Hypothalamus (tissue), 51 donors: ENCODE measurements around the gene JPH3.

Experiments used
- DNase-seq, 51 donors: peaks; one replicate each; lab custom pipeline; 2025; lab: John Stamatoyannopoulos, UW

Gene JPH3

DNA sequence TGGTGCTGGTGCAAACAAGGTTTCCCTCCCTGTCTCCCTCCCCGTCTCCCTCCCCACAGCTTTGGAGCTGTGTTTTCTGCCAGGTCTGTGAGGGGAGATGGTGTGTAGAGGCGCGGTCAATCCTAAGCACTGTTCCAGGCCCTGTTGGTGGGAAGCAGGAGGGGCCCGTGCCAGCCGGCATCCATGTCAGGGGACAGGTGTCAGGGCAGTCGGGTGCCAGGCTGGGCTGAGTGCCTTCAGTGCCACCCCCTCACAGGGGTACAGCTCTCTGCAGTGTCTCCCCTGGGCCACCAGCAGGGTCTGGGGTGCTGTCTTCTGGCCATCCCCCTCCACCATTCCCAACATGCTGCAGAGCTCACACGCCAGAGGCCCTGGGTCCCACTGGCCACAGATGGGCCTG, 89.9 kb downstream of the JPH3 start:
- no peak for DNase-seq

DNA sequence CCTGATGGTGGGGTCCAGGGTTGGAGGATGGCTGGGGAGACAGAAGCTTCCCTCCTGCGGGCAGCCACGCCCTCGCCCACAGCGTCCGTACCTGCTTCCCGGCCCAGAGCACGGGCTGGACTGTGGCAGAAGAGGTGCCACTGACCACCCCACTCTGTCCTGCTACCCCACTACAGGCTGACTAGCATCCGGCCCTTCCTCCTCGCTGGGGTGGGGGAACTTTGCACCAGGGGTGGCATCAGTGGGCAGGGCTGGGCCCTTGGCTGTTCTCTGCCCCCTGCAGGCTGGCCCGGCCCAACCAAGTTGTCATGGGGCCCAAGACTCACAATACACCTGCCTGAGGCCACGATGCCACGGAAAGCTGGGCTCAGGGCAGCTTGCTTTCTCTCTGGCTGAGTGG, 90.4 kb downstream of the JPH3 start:
- DNase-seq, result no peak

DNA sequence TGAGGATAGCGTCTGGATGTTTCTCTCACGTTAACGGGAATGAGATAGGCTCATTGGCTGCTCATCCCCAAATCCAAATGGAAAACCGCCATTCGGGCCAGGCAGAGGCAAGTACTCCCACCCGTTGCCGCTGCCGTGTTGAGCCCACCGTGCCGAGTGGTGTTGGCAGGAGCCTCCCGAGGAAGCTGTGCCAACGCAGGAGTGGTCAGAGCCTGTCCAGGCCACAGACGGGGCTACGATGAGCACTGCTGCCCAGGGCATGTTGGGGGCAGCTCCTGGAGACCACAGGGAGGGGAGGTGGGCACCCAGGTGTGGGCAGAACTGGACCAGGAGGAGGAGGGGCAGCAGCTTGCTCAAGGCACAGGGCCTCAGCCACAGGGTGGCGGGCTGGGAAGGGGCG, 91.5 kb downstream of the JPH3 start:
- no peak for DNase-seq

DNA sequence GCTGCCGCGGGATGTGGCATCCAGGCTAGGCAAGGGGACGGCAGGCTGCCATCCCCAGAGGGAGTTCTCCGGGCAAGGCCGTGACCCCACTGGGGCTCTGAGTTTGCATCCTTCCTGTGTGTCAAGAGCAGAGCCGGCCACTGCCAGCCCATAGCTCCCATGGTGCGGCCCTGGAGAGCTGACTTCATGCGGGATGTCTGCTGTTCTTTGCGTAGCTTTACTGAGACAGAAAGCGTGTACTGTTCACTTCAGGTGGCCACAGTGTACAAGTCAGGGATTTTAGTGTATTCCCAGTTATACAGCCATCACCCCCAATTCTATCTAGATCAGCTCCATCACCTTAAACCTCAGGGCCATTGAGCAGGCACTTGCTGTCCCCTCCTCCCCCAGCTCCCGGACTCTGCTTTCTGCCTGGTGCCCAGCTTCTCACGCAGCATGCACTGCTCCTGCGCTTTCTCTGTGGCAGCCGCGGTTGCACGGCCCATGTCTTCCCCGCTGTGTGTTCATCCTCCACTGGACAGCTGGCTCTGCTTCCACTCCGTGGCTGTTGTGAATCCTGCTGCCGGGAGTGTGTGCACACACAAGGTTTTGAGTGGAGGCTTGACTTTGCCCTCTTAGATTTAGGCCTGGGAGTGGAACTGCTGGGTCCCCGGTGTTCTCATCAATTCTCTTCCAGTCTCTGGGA, 92.3 kb downstream of the JPH3 start:
- DNase-seq, result no peak

DNA sequence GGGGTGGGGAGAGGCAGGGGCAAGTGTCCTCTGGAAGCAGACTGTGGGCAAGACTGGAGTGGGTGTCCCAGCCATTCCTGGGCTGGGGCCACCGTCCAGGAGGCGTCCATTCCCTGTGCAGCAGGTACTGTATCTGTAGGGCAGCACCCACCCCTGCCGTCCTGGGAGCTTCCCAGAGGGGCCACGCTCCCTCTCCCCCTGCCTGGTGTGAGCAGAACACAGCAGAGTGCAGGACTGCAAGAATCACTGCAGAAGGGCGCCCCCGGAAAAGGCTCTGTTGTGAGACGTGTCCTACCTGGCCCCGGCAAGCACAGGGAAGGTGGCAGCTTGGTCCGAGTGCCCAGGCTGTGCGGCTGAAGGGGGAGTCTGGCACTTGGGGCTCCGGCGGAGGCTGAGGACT, 93.2 kb downstream of the JPH3 start:
- DNase-seq, result no peak

DNA sequence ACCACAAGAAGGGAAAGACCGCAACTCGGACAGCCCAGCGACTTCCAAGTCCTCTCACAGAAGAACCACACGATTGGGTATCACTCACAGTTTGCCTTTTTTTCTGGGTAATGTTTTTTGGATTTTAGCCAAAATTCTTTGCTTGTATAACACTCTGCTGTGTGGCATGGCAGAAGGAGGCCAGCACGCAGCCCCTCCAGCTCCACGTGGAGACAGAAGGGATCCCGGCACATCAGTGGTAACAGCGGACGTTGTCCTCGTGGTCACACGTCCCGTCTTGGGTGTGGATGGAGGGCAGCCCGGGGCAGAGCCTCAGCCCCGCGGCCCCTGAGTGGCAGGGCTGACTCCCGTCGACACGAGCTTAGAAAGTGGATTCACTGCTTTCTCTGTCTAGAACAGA, 94.4 kb downstream of the JPH3 start:
- no peak for DNase-seq

DNA sequence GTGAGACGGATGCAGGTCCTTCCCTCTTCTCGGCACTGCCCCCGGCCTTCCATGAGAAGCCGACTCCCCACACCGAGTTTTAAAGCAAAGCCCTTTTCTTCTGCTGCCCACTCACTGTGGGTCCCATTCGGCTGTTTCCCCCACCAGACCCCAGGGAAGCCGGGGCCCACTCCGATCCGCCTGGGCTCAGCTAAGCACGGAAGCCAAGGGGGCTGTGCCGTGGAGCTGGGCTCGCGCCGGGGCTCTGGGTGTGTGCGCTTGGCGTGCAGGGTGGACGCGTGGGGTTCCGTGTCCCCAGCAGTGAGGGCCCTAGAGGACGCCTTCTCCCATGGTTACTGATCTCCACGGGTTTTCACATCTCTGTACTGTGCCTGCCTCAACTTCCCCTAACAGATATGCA, 94.9 kb downstream of the JPH3 start:
- DNase-seq, result no peak

DNA sequence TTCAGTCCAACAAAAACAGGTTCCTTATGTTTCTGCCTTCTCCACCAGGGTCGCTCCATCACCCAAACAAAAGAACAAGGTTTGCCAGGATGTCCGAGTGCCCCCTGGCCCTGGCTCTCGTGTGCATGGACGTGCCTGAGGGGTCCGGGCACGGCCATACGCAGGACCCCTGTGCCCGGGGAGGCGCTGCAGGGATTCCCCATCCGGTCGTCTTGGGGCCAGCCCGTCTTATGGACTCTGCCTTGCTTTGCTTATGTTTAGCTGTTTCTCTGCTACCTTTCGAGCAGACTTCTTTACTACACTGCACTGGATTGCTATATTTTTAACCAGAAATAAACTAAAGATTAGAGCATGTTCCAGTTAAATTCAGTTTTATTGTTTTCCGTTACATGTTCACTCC, 95.5 kb downstream of the JPH3 start:
- no peak for DNase-seq

DNA sequence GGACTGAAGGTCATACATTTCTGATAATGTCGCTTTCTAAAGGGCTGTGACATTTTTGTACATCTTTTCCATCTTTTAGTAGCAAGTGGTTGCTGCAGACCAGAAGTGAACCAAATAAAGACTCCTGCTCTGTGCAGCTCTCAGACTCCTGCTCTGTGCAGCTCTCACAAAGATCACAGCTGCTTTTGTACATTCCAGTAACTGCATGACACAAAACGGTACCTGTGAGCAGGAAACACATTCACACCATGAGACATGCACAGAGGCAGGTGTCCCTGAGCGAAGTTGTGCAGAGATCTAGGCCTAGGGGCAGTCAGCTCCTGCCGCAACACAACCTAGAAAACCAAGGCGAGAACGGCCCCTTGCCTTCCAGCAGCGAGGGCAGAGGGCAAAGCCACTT, 95.9 kb downstream of the JPH3 start:
- DNase-seq, result no peak

DNA sequence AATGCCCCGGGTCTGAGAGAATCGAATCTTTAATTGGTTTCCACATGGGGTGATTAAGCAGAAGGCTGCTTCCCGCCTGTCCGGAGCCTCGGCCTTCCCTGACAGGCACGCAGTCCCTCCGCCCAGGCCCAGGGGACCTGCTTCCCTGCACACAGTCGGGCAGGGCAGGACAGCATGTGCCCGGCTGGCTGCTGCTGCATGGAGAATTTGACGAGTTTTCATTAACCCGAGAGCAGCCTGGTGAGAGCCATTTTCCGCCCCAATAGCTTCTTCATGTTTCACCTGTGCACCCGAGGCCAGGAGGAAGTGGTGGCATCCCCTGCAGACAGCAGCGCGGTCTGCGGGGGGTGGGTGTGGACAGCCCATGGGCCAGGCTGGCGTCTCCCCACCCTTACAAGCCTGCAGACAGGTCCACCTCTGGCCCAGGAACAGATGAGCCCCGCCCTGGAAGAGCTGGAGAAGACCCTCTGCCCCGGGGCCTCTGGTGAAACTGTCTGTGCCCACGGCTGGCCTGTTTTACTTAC, 96.4 kb downstream of the JPH3 start:
- DNase-seq, result no peak

DNA sequence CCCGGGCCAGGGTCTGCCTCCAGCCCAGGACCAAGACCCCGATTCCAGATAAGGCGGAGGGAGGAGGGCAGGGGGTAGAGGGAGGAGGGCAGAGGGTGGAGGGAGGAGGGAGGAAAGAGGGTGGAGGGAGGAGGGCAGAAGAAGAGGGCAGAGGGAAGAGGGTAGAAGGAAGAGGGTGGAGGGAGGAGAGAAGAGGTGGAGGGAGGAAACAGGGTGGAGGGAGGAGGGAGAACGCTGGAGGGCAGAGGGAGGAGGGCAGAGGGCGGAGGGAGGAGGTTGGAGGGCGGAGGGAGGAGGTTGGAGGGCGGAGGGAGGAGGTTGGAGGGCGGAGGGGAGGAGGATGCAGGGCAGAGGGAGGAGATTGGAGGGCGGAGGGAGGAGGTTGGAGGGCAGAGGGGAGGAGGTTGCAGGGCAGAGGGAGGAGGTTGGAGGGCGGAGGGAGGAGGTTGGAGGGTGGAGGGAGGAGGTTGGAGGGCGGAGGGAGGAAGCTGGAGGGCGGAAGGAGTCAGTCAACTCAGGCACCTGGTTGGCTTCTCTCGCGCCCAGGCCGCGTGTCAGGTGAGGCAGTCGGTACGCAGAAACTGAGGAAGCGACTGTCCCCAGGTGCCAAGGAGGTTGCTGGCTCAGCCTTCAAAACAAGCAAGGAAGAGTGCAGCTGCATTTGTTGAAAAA, 98.2 kb downstream of the JPH3 start:
- DNase-seq, result no peak

DNA sequence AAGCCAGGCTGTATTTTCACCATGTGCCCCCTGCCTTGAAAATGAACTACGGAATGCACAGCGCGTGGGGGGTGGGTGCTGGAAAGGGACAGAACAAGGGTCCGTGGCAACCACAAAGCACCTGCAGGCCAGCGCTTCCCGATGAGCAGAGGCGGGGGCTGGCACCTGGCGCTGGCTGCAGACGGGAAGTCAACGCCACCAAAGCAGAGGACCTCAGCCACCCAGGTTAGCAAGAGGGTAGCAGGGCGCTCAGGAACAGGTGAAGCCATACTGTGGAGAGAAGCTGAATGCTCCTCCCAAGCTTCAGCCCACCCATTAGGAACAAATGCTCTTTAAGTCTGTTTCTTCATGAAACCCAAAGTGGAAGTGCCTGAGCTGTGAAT, 98.8 kb downstream of the JPH3 start:
- no peak for DNase-seq

DNA sequence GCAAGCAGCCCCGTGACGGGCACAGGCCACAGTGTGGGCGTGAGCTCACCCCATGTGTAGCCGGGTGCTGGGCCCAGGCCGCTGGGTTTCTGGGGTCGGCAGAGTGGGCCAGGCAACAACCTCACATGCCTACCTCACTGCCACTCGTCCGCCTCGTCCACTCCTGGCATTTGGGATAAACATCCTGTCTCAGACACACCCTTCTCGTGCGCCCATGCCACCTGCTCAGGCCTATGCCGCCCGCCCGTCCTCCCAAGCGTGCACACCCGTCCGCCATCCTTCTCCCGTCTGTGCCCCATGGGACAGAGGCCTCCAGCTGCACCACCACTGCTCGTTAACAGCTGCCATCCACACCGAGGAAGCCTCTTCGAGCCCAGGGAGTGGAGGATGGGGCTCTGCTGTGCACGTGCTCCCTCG, 99.2 kb downstream of the JPH3 start:
- no peak for DNase-seq

DNA sequence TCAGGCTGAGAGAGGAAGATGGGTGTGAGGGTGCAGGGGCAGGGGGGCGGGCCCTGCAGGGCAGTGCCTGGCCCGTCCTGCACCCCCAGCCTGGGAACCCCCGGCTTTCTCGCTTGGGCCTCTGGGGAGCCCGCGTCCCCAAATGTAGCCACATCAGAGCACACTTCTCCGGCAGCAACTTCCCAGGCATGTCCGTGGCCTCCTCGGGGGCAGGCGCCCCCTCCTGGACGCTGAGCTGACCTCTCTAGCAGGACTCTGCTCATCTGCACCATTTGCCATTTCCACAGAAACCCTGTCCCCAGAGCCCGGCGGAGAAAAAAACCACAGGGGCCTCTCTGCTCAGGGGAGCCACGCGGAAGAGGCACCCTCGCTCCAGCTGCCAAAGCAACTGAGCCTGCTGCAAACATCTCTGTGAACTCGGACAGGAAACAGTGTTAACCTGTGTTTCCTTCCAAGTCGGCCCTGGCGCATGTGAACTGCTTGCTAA, 100.1 kb downstream of the JPH3 start:
- peak in 7 of 51 donors; percentile 7 to 29 (median 17) for DNase-seq

DNA sequence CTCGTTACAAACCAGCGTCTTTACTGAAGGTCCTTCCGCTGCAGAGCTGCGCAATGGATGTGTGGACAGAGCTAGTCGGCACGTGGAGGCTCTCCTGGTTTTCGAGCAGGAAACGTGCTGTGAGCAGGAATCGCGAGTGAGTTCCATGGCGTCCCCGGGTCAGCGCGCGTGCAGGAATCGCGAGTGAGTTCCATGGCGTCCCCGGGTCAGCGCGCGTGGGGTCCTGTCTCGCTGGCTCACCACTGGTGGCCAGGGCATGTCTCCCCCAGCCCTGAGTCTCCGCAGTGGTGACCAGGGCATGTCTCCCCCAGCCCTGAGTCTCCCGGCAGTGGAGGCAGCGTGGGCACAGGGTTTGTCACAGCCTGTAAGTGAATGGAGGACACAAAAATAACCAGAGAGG, 100.8 kb downstream of the JPH3 start:
- no peak for DNase-seq

DNA sequence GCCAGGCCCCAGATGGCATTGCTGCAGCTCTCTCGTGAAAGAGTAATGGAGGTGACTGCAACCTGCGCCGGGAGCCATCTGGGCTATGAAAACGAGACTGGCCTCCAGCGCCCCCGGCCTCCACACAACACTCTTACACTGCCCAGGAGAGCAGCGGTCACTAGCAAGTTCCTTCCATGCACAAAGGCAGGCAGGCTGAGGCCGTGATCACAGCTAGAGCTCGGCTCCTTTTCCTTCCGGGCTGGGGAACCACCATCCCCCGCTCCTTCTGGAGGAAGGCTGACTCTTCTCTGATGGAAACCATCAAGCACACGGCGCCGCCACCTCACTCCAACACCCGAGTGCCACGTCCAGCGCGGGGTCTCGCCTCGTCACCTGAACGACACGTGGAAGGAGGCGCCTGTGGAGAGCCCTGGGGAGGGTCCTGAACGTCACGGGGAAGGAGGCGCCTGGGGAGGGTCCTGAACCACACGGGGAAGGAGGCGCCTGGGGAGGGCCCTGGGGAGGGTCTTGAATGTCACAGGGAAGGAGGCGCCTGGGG, 101.6 kb downstream of the JPH3 start:
- DNase-seq, result peak in 1 of 51 donors; percentile 41

DNA sequence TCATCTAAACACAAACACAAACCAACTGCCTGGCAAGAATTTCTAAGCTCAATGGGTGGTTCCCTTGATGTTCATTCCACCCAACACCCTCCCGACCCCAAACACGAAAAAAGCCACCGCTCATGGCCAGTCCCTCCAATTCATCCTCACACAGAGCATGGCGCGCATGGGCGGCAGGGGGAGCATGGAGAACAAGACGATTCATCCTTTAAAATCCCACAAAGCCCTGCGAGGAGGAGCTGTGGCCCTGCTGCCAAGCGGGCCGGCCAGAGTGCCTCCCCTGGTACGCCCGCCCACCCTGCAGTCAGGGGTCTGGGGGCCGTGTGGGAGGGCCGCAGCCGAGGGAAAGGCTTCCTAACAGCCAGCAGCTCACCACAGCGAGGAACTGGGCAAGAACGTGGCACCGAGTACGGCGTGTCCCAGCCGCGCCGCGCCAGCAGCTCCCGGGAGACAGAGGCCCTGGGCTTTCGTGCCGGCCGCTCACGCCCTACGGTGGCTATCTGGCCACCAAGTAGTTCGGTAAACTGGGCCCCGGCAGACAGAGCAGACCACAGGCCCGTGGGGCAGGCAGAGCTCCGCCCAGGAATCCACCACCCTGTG, 102.5 kb downstream of the JPH3 start:
- DNase-seq, result peak in 36 of 51 donors; percentile 11 to 76 (median 38)

DNA sequence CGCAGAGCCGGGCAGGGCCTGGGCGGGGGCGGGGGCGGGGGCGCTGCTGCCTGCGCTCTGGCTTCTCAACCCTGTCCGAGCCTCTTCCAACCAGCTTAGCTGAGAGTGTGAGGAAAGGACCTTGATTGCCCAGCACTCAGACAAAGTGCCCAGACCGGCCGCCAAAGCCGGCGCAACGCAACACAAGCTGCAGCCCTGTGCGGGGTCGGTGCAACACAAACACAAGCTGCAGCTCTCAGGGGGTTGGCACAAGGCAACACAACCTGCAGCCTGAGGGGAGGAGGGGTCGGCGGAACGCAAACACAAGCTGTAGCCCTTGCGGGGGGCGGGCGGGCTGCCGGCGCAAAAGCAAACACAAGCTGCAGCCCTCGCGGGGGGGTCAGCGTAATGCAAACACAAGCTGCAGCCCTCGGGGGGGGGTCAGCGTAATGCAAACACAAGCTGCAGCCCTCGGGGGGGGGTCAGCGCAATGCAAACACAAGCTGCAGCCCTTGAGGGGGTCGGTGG, 103.5 kb downstream of the JPH3 start:
- peak in 12 of 51 donors; percentile 7 to 45 (median 24) for DNase-seq

DNA sequence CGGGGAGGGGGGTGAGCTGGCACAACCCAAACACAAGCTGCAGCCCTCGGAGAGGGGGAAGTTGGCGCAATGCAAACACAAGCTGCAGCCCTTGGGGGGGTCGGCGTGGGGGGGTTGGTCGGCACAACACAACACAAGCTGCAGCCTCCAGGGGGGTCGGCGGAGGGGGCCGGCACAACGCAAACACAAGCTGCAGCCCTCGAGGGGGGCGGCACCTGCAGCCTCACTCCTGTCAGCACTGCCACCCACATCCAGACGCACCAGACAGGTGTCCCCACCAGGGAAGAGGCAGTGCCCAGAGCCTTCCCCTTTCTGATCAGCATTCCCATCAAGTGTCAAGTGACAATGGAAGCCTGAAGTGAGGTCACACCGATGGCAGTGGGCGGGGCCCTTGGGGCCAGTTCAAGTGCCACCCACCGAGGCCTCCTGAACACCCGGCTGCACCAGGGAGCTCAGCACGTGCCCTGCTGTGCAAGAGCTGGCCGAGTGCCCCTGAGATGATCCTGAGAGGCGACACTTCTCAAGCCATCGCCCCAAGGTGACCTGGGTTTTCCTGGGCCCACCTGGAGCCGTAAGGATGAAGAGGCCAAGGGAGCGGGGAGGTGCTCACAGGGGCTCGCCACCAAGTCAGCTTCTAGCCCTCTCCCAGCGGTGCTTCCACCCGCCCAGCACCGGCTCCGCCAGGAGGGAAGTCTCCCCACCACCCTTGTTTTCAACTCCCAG, 104.1 kb downstream of the JPH3 start:
- DNase-seq, result peak in 2 of 51 donors; percentile 13 to 32

DNA sequence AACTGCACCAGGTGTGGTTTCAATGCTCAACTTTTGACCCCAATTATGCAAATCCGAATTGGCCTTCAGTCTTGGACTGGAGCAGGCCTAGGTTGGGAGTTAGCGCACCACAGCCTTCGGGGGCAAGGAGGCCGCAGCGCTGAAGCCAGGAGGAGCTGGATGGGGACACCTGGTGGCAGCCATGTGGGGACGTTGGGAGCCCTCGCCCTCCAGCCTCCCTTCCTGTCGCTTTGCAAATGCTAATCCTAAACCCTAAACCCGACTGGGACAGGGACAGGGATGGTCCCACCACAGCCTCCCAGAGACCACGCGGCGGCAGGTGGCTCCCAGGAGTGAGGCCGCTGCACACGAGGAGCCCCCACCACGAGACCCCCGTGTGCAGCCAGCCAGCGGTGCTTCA, 104.8 kb downstream of the JPH3 start:
- no peak for DNase-seq
